H1 (cell line): ENCODE results near the gene TAGLN3. TPM values are rescaled to one million over a fixed set of nuclear protein-coding genes. Genes with fewer than 3 reads are reported as not detected.
A peak's percentile ranks its signal among the peaks of the same experiment; 100 is the strongest.

Experiments
- CTCF ChIA-PET: fragments of 300-600 bp; sonication (Branson Sonifier 250); formaldehyde crosslinking; loops from one replicate; lab custom pipeline; 2021; ENCODE audit not compliant: partially characterized antibody; lab: Charles Lee
- POLR2A ChIA-PET: fragments of 300-600 bp; sonication (Branson Sonifier 250); formaldehyde crosslinking; loops from one replicate; lab custom pipeline; 2021; ENCODE audit warnings: inconsistent platforms; ENCODE audit not compliant: partially characterized antibody; lab: Charles Lee
- DNase-seq, 2 experiments: peaks; one replicate each; pipeline versions ENCODE4 v3.0.0 to v3.0.0-alpha.2; 2010 to 2022; ENCODE audit warnings: low spot score in 2 of 2, low read depth in 1 of 2, mixed read lengths in 1 of 2
- FAIRE-seq: peaks from 2 replicates; lab custom pipeline; 2011; peaks lifted over from hg19 to GRCh38; lab: Jason Lieb, UNC
- H2AFZ ChIP-seq: 2 replicates; pipeline ENCODE4 v1.8.1; 2012; ENCODE audit warnings: low read length, inconsistent platforms
- H2AK5ac ChIP-seq: 2 replicates; pipeline ENCODE4 v1.6.1; 2013; ENCODE audit warnings: low read depth, low read length
- H2BK120ac ChIP-seq: replicated peaks from 2 replicates; pipeline ENCODE3; 2013; ENCODE audit warnings: low read depth, low read length, inconsistent platforms
- H2BK12ac ChIP-seq: 2 replicates; pipeline ENCODE4 v1.6.1; 2013; ENCODE audit warnings: low read depth, low read length
- H2BK15ac ChIP-seq: 2 replicates; pipeline ENCODE4 v1.6.1; 2013; ENCODE audit warnings: low read length
- H2BK20ac ChIP-seq: 2 replicates; pipeline ENCODE4 v1.6.1; 2013; ENCODE audit warnings: low read length
- H2BK5ac ChIP-seq: 2 replicates; pipeline ENCODE4 v1.6.1; 2013; ENCODE audit warnings: low read depth, low read length
- H3K14ac ChIP-seq: 2 replicates; pipeline ENCODE4 v1.6.1; 2013; ENCODE audit warnings: inconsistent platforms; ENCODE audit not compliant: insufficient read length
- H3K18ac ChIP-seq: 2 replicates; pipeline ENCODE4 v1.6.1; 2013; ENCODE audit warnings: low read length; ENCODE audit errors: extremely low read depth
- H3K23ac ChIP-seq: 2 replicates; pipeline ENCODE4 v1.6.1; 2013; ENCODE audit warnings: inconsistent platforms; ENCODE audit not compliant: insufficient read length
- H3K23me2 ChIP-seq: 2 replicates; pipeline ENCODE4 v1.6.1; 2013; ENCODE audit warnings: low read depth, low read length
- H3K27ac ChIP-seq: 2 replicates; pipeline ENCODE4 v1.6.1; 2011; ENCODE audit warnings: low read depth, low read length, inconsistent platforms
- H3K27me3 ChIP-seq, 4 experiments: replicated peaks in 1 of 4; 1 replicate in 1 of 4; 2 replicates in 3 of 4; pipeline versions ENCODE4 v1.6.1 to v1.8.1; 2011 to 2013; ENCODE audit warnings: low read length in 3 of 4, mild to moderate bottlenecking in 3 of 4, inconsistent platforms in 2 of 4, mixed read lengths in 2 of 4, moderate library complexity in 1 of 4; ENCODE audit not compliant: control insufficient read depth in 3 of 4, insufficient read depth in 3 of 4; ENCODE audit errors: extremely low read depth in 1 of 4
- H3K36me3 ChIP-seq, 4 experiments: 2 replicates each; pipeline versions ENCODE4 v1.6.1 to v1.8.1; 2011 to 2013; ENCODE audit warnings: mild to moderate bottlenecking in 4 of 4, low read length in 3 of 4, moderate library complexity in 2 of 4, control low read depth in 1 of 4, inconsistent platforms in 1 of 4; ENCODE audit not compliant: insufficient read depth in 4 of 4, control insufficient read depth in 2 of 4
- H3K4ac ChIP-seq: replicated peaks from 2 replicates; pipeline ENCODE3; 2013; ENCODE audit warnings: low read length, low read depth, mixed read lengths, inconsistent platforms; ENCODE audit not compliant: insufficient read length
- H3K4me1 ChIP-seq, 4 experiments: replicated peaks in 1 of 4; 1 replicate in 1 of 4; 2 replicates in 3 of 4; pipeline versions ENCODE4 v1.6.1 to v1.8.1; 2011 to 2013; ENCODE audit warnings: low read length in 3 of 4, inconsistent platforms in 2 of 4, mixed read lengths in 1 of 4; ENCODE audit not compliant: insufficient read depth in 4 of 4, control insufficient read depth in 3 of 4
- H3K4me2 ChIP-seq, 2 experiments: 2 replicates each; pipeline versions ENCODE4 v1.6.1 to v1.8.1; 2011 to 2013; ENCODE audit warnings: low read depth in 2 of 2, low read length in 2 of 2, control low read depth in 1 of 2, inconsistent platforms in 1 of 2, mild to moderate bottlenecking in 1 of 2; ENCODE audit not compliant: insufficient read depth in 1 of 2
- H3K4me3 ChIP-seq, 4 experiments: fragments of 200-600, 300-600 bp in 1 of 4; sonication (generic), shearing (Covaris generic), sonication (Bioruptor Twin) in 1 of 4; 2 replicates each; pipeline versions ENCODE4 v1.5.1 to v1.8.1; 2011 to 2016; ENCODE audit warnings: low read length in 4 of 4, low read depth in 3 of 4, control low read depth in 2 of 4, inconsistent platforms in 2 of 4, mild to moderate bottlenecking in 2 of 4, mixed read lengths in 1 of 4, moderate library complexity in 1 of 4; ENCODE audit not compliant: insufficient read depth in 2 of 4; ENCODE audit errors: extremely low read depth in 1 of 4
- H3K56ac ChIP-seq: replicated peaks from 2 replicates; pipeline ENCODE3; 2013; ENCODE audit warnings: low read depth, mild to moderate bottlenecking, mixed read lengths, low read length, inconsistent platforms; ENCODE audit not compliant: insufficient read length
- H3K79me1 ChIP-seq: 2 replicates; pipeline ENCODE4 v1.6.1; 2013; ENCODE audit warnings: low read depth, low read length, control low read depth
- H3K79me2 ChIP-seq, 2 experiments: 2 replicates each; pipeline versions ENCODE4 v1.6.1 to v1.8.1; 2012 to 2013; ENCODE audit warnings: low read length in 2 of 2, mild to moderate bottlenecking in 2 of 2, inconsistent platforms in 1 of 2; ENCODE audit not compliant: insufficient read depth in 2 of 2, control insufficient read depth in 1 of 2
- H3K9ac ChIP-seq, 4 experiments: replicated peaks in 1 of 4; 1 replicate in 1 of 4; 2 replicates in 3 of 4; pipeline versions ENCODE4 v1.6.1 to v1.8.1; 2011 to 2013; ENCODE audit warnings: low read depth in 3 of 4, low read length in 3 of 4, control low read depth in 2 of 4, mild to moderate bottlenecking in 2 of 4, moderate library complexity in 2 of 4, inconsistent platforms in 1 of 4; ENCODE audit errors: extremely low read depth in 1 of 4
- H3K9me3 ChIP-seq, 2 experiments: 2 replicates each; pipeline versions ENCODE4 v1.6.1 to v1.8.1; 2012 to 2013; ENCODE audit warnings: mild to moderate bottlenecking in 2 of 2, moderate library complexity in 2 of 2, control low read depth in 1 of 2, inconsistent platforms in 1 of 2, low read depth in 1 of 2, low read length in 1 of 2, mixed read lengths in 1 of 2; ENCODE audit not compliant: insufficient read depth in 2 of 2
- H4K20me1 ChIP-seq, 2 experiments: replicated peaks in 1 of 2; 2 replicates each; pipeline versions ENCODE3 to v1.8.1; 2011 to 2013; ENCODE audit warnings: inconsistent platforms in 2 of 2, low read length in 2 of 2, mild to moderate bottlenecking in 1 of 2; ENCODE audit not compliant: insufficient read depth in 2 of 2, control insufficient read depth in 1 of 2
- H4K5ac ChIP-seq: 2 replicates; pipeline ENCODE4 v1.6.1; 2013; ENCODE audit warnings: low read length, low read depth, mixed read lengths, inconsistent platforms; ENCODE audit not compliant: insufficient read length
- H4K8ac ChIP-seq: 2 replicates; pipeline ENCODE4 v1.8.0; 2013; ENCODE audit warnings: mild to moderate bottlenecking, moderate library complexity, low read length, inconsistent platforms; ENCODE audit not compliant: insufficient read depth; ENCODE audit errors: extremely low read depth
- H4K91ac ChIP-seq: replicated peaks from 2 replicates; pipeline ENCODE3; 2013; ENCODE audit warnings: low read length, mixed read lengths, inconsistent platforms; ENCODE audit not compliant: insufficient read length
- BRCA1 ChIP-seq: IDR thresholded peaks from 2 replicates; pipeline ENCODE4 v1.6.1; 2012; ENCODE audit warnings: low read depth, low read length, improper control_type of control experiment
- CBX5 ChIP-seq: fragments of 300-800, 300-1000 bp; sonication (generic); IDR thresholded peaks from 2 replicates; pipeline ENCODE4 v1.7.1; 2016; ENCODE audit warnings: antibody characterized with exemption, low read length, low read depth
- EGR1 ChIP-seq: IDR thresholded peaks from 2 replicates; pipeline ENCODE4 v1.6.1; 2011; ENCODE audit warnings: low read depth, low read length, borderline replicate concordance
- KDM4A ChIP-seq: IDR thresholded peaks from one replicate; pipeline ENCODE4 v1.7.1; 2012; ENCODE audit warnings: low read depth, mild to moderate bottlenecking, moderate library complexity, low read length, inconsistent platforms; ENCODE audit not compliant: severe bottlenecking
- RNF2 ChIP-seq: fragments of 200-900, 300-1000 bp; sonication (generic); IDR thresholded peaks from 2 replicates; pipeline ENCODE4 v1.7.1; 2016; ENCODE audit warnings: borderline replicate concordance, low read depth, mild to moderate bottlenecking, antibody characterized with exemption, low read length; ENCODE audit not compliant: poor library complexity, severe bottlenecking; ENCODE audit errors: missing control alignments
- SIX5 ChIP-seq: IDR thresholded peaks from 2 replicates; pipeline ENCODE4 v1.6.1; 2011; ENCODE audit warnings: mild to moderate bottlenecking, low read depth, low read length
- TAF1 ChIP-seq: IDR thresholded peaks from 2 replicates; pipeline ENCODE4 v1.6.1; 2011; ENCODE audit warnings: mild to moderate bottlenecking, low read depth, low read length
- WGBS, 2 experiments: shearing (Covaris generic) in 1 of 2; methylation state at CpG; one replicate each; pipeline versions ENCODE4 v1.1.6 to v1.1.7; 2013 to 2015; ENCODE audit warnings: low lambda C conversion rate in 2 of 2, mixed read lengths in 2 of 2, inconsistent platforms in 1 of 2, low coverage in 1 of 2, missing lambda C conversion rate in 1 of 2; ENCODE audit not compliant: insufficient replicate concordance in 2 of 2, insufficient coverage in 1 of 2, insufficient read length in 1 of 2; ENCODE audit errors: extremely low coverage in 1 of 2, missing lambda C conversion rate in 1 of 2; 5-methylcytosine and 5-hydroxymethylcytosine counted together
- polyA plus RNA-seq, 7 experiments: library from polyadenylated mRNA; depleted of rRNA in 3 of 7; stranded (reverse) in 5 of 7; unstranded in 2 of 7; fragments of >200 nt in 5 of 7; fragments of 200-250 nt in 2 of 7; gene quantifications; 1 replicate in 5 of 7; 2 replicates in 1 of 7; 4 replicates in 1 of 7; pipeline versions ENCODE4 v1.2.1 to v1.2.3, GENCODE V29; 2011 to 2013; ENCODE audit warnings: missing spikeins in 2 of 7, mixed read lengths in 2 of 7
- total RNA-seq: library from RNA; stranded (reverse); fragmentation: NEBNext Ultra II Directional; extraction: Animal tissue kit (Norgen Biotek cat#: 25700); gene quantifications from 2 replicates; pipeline ENCODE4 v1.2.1, GENCODE V29; 2021
- TF ChIP-seq, protein P1 (sequence below): IDR thresholded peaks from 2 replicates; pipeline ENCODE4 v1.6.1; 2012; ENCODE audit warnings: inconsistent platforms

Gene TAGLN3
- total and polyA plus RNA-seq, 2 of the 8 experiments (the other 6 are each of a cell fraction or from before 2014, with no cell fraction given) = 6.3 to 7.5 TPM

DNA sequence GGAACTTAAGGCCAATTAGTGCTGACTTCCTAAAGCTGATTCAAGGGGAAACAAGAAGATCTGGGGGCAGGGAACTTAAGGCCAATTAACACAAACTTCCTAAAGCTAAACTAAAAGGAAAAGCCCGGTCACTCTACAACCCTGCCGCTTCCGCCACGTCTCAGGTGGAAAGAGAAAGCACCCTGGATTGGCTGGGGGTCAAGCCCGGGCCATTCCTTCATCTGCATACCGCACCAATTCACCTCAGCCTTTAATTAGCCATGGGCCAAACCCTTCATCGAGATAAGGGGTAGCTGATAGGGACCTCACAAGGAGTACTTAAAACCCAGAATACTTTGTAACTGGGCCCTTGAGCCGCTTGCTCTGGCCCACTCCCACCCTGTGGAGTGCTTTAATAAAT lies 50.2 kb downstream of the TAGLN3 start:
- Histone ChIP-seq H3K23ac (no peak overlapping the region), H3K79me1 (no peaks in the 10 kb centered on the region), H4K20me1 (no peaks in the 10 kb centered on the region), H2BK15ac (no peak overlapping the region), H3K4ac (no peak overlapping the region), H3K27ac (no peak overlapping the region), H3K36me3 (no peaks in the 10 kb centered on the region), H4K91ac (no peak overlapping the region), H2BK5ac (no peak overlapping the region), H3K79me2 (no peaks in the 10 kb centered on the region), H3K14ac (no peak overlapping the region), H3K56ac (no peak overlapping the region), H3K23me2 (no peaks in the 10 kb centered on the region; the same call in 1 of the 2 replicates), H3K4me3 (no peak overlapping the region), H2BK120ac (no peak overlapping the region), H3K4me1 (peaks cover 0 to 10% (median 3%) of the 10 kb centered on the region in 4 experiments; a peak in 3 of 7 replicates), H4K5ac (no peak overlapping the region), H3K27me3 (no peaks in the 10 kb centered on the region), H2AK5ac (no peak overlapping the region), H3K9ac (no peak overlapping the region), H3K9me3 (no peaks in the 10 kb centered on the region), H3K4me2 (no peak overlapping the region), H4K8ac (no peak overlapping the region), H2AFZ (peak overlapping the region; percentile 28; the same call in 1 of the 2 replicates), H2BK20ac (no peak overlapping the region), H2BK12ac (no peak overlapping the region), H3K18ac (no peak overlapping the region)
- peak in 1 of 2 experiments; percentile 5 for DNase-seq
- FAIRE-seq = no peak
- WGBS, 2 experiments = 59% methylated on average over 8 of the region's 8 CpGs; no CpG with 5 or more reads in 1 of the 2 experiments
- ChIA-PET CTCF (interaction anchor here (0.8 to 1.1 kb wide), 2 partner anchors 10 to 15 kb away, joined by 3 to 4 read pairs; no protein-coding TSS in a partner anchor), POLR2A (no interaction called here)
- TF ChIP-seq CBX5 = no peak
- no peak for TF ChIP-seq RNF2
- no peak for TF ChIP-seq SIX5
- no peak for TF ChIP-seq BRCA1
- no peak for TF ChIP-seq TAF1
- TF ChIP-seq EGR1 = no peak
- TF ChIP-seq KDM4A = no peak
- TF ChIP-seq, protein P1, sequence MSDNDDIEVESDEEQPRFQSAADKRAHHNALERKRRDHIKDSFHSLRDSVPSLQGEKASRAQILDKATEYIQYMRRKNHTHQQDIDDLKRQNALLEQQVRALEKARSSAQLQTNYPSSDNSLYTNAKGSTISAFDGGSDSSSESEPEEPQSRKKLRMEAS = no peak
